Prostate gland (tissue), 2 donors: Measurements from ENCODE around the gene DUSP8.

ENCODE experiments used
- POLR2A ChIP-seq: fragments of 450-650 bp; IDR thresholded peaks from one replicate; pipeline ENCODE4 v1.6.1; 2016; ENCODE audit warnings: antibody characterized with exemption, mild to moderate bottlenecking
- TF ChIP-seq, protein P1 (sequence below), 4 experiments: fragments of 200-600 bp in 2 of 4; fragments of 450-650 bp in 2 of 4; sonication (generic) in 2 of 4; IDR thresholded peaks; 1 replicate in 3 of 4; 2 replicates in 1 of 4; pipeline ENCODE4 v1.5.1; 2016 to 2019; ENCODE audit warnings: antibody characterized with exemption in 4 of 4, mild to moderate bottlenecking in 2 of 4, moderate library complexity in 2 of 4

DNA sequence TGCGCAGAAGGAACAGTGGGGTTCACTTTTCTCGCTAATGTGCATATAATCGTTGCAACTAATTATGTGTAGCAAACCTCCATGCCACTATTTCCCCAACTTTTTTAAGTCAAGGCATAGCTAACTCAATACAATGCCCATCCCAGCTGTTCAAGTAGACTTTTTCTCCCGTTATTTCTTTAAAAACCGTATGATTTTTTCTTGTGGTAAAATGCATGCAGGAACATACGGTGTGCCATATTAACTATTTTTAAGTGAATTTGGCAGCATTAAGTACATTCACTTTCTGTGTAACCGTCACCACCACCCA lies 2.8 kb upstream of the DUSP8 start:
- TF ChIP-seq, protein P1, sequence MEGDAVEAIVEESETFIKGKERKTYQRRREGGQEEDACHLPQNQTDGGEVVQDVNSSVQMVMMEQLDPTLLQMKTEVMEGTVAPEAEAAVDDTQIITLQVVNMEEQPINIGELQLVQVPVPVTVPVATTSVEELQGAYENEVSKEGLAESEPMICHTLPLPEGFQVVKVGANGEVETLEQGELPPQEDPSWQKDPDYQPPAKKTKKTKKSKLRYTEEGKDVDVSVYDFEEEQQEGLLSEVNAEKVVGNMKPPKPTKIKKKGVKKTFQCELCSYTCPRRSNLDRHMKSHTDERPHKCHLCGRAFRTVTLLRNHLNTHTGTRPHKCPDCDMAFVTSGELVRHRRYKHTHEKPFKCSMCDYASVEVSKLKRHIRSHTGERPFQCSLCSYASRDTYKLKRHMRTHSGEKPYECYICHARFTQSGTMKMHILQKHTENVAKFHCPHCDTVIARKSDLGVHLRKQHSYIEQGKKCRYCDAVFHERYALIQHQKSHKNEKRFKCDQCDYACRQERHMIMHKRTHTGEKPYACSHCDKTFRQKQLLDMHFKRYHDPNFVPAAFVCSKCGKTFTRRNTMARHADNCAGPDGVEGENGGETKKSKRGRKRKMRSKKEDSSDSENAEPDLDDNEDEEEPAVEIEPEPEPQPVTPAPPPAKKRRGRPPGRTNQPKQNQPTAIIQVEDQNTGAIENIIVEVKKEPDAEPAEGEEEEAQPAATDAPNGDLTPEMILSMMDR (IDR thresholded peaks at IDR 0.05), result no peak
- no peak for TF ChIP-seq POLR2A
